WTC11 (cell line): ENCODE data around the gene HDAC6. TPM values are rescaled to one million over a fixed set of nuclear protein-coding genes. Genes with fewer than 3 reads are reported as not detected.

Experiments
- ATAC-seq: fragments of 200-7000 bp; cut with Tn5 transposase; 2 replicates; pipeline ENCODE4 v1.10.0; 2021; ENCODE audit warnings: mild to moderate bottlenecking, moderate library complexity
- CTCF ChIA-PET: fragments of 300-600 bp; sonication (Branson Sonifier 250); formaldehyde crosslinking; loops from one replicate; lab custom pipeline; 2021; ENCODE audit warnings: antibody characterized with exemption; lab: Charles Lee
- POLR2A ChIA-PET: fragments of 350-600 bp; sonication (Branson Sonifier 250); formaldehyde crosslinking; loops from one replicate; lab custom pipeline; 2021; ENCODE audit warnings: antibody characterized with exemption; lab: Charles Lee
- DNase-seq: peaks from one replicate; pipeline ENCODE4 v3.0.0; 2021; ENCODE audit warnings: low spot score
- H3K27ac Mint-ChIP-seq: 2 replicates; pipeline ENCODE4 v1.8.0; 2021; ENCODE audit warnings: mixed read lengths
- H3K27me3 Mint-ChIP-seq: 2 replicates; pipeline ENCODE4 v1.8.0; 2021; ENCODE audit warnings: low read depth, mild to moderate bottlenecking, moderate library complexity, mixed read lengths
- H3K36me3 Mint-ChIP-seq: 2 replicates; pipeline ENCODE4 v1.8.0; 2021; ENCODE audit warnings: mixed read lengths
- H3K4me1 Mint-ChIP-seq: 2 replicates; pipeline ENCODE4 v1.8.0; 2022; ENCODE audit warnings: mixed read lengths
- H3K4me3 Mint-ChIP-seq: 2 replicates; pipeline ENCODE4 v1.8.0; 2021; ENCODE audit warnings: mild to moderate bottlenecking, moderate library complexity, mixed read lengths
- H3K9me3 Mint-ChIP-seq: 2 replicates; pipeline ENCODE4 v1.8.0; 2021; ENCODE audit warnings: mixed read lengths
- ATF3 ChIP-seq: sonication (generic); formaldehyde crosslinking; conservative IDR thresholded peaks from 2 replicates; pipeline ENCODE4 v1.8.1; 2022; ENCODE audit warnings: mild to moderate bottlenecking, missing genetic modification reagents
- ELF4 ChIP-seq: sonication (generic); formaldehyde crosslinking; IDR thresholded peaks from 2 replicates; pipeline ENCODE4 v1.8.1; 2022; ENCODE audit warnings: low read depth, mild to moderate bottlenecking, moderate library complexity, missing genetic modification reagents
- EMX1 ChIP-seq: fragments of 250-450 bp; sonication (Bioruptor Pico); IDR thresholded peaks from 2 replicates; pipeline ENCODE4 v1.8.0; 2021; ENCODE audit warnings: mild to moderate bottlenecking
- HMGA2 ChIP-seq: fragments of 250-450 bp; sonication (Bioruptor Pico); IDR thresholded peaks from 2 replicates; pipeline ENCODE4 v1.4.0; 2021; ENCODE audit warnings: mild to moderate bottlenecking, moderate library complexity
- IRF2 ChIP-seq: sonication (generic); formaldehyde crosslinking; IDR thresholded peaks from 2 replicates; pipeline ENCODE4 v1.8.0; 2022; ENCODE audit warnings: low read depth, missing genetic modification reagents, borderline replicate concordance
- SOX15 ChIP-seq: fragments of 250-450 bp; sonication (Bioruptor Pico); IDR thresholded peaks from 2 replicates; pipeline ENCODE4 v1.9.0; 2021; ENCODE audit warnings: mild to moderate bottlenecking
- TP53 ChIP-seq: sonication (generic); formaldehyde crosslinking; IDR thresholded peaks from 2 replicates; pipeline ENCODE4 v1.8.1; 2023; ENCODE audit warnings: mild to moderate bottlenecking, missing genetic modification reagents
- USF2 ChIP-seq: sonication (generic); formaldehyde crosslinking; IDR thresholded peaks from 2 replicates; pipeline ENCODE4 v1.8.1; 2023; ENCODE audit warnings: mild to moderate bottlenecking, missing genetic modification reagents, moderate library complexity
- ZNF138 ChIP-seq: sonication (generic); formaldehyde crosslinking; conservative IDR thresholded peaks from 2 replicates; pipeline ENCODE4 v1.8.1; 2022; ENCODE audit warnings: mild to moderate bottlenecking, moderate library complexity, missing genetic modification reagents
- ZNF219 ChIP-seq: sonication (generic); formaldehyde crosslinking; IDR thresholded peaks from 2 replicates; pipeline ENCODE4 v1.8.0; 2023; ENCODE audit warnings: missing genetic modification reagents, mild to moderate bottlenecking, borderline replicate concordance
- ZNF423 ChIP-seq: fragments of 250-450 bp; sonication (Bioruptor Pico); IDR thresholded peaks from 2 replicates; pipeline ENCODE4 v2.1.2; 2022; ENCODE audit warnings: mild to moderate bottlenecking, moderate library complexity
- total RNA-seq: library from RNA; stranded (reverse); gene quantifications from 3 replicates; pipeline ENCODE4 v1.2.3, GENCODE V29; 2021
- TF ChIP-seq, protein P1 (sequence below): sonication (generic); formaldehyde crosslinking; IDR thresholded peaks from 2 replicates; pipeline ENCODE4 v1.8.1; 2023; ENCODE audit warnings: mild to moderate bottlenecking, missing genetic modification reagents, borderline replicate concordance
- TF ChIP-seq, protein P2 (sequence below): fragments of 250-450 bp; sonication (Bioruptor Pico); IDR thresholded peaks from 2 replicates; pipeline ENCODE4 v1.9.0; 2021; ENCODE audit warnings: mild to moderate bottlenecking
- TF ChIP-seq, protein P3 (sequence below): sonication (generic); formaldehyde crosslinking; IDR thresholded peaks from 2 replicates; pipeline ENCODE4 v1.8.1; 2023; ENCODE audit warnings: mild to moderate bottlenecking, moderate library complexity, missing genetic modification reagents
- TF ChIP-seq, protein P4 (sequence below): sonication (generic); formaldehyde crosslinking; IDR thresholded peaks from 2 replicates; pipeline ENCODE4 v1.8.1; 2022; ENCODE audit warnings: low read depth, mild to moderate bottlenecking, moderate library complexity, missing genetic modification reagents, borderline replicate concordance

Gene HDAC6
- total RNA-seq, 1 experiment from 2014 or later, result 58.5 TPM

DNA sequence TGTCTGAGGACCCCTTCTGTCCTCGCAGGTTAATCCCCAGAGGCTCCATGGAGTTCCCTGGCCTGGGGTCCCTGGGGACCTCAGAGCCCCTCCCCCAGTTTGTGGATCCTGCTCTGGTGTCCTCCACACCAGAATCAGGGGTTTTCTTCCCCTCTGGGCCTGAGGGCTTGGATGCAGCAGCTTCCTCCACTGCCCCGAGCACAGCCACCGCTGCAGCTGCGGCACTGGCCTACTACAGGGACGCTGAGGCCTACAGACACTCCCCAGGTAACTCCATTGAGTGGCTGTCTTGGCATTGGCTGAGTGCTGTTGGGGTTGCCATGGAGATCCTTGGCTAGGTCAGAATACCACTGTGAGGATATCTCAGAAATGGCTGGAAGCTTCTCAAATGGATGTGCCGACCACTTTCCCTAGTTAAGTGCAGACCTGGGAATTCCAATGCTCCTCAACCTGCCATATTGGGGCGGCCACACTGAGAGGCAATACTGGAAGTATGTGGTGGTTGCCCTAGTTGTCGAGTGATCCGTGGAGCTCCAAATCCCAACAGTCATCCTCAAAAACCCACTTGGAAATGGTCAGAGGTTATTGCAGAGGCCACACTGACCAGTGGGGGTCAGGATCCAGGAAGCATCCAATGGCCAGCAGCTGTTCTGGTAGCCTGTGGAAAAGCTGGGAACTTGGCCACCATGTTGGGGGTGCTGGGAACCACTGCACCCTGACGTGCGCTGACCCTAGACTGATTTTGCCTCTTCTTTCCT, 10.6 kb upstream of the HDAC6 start (continued):
- TF ChIP-seq USF2 (CRISPR knock-in tag) (no peak), SOX15 (CRISPR knock-in tag) (no peak), ELF4 (CRISPR knock-in tag) (no peak)
- TF ChIP-seq, protein P1, sequence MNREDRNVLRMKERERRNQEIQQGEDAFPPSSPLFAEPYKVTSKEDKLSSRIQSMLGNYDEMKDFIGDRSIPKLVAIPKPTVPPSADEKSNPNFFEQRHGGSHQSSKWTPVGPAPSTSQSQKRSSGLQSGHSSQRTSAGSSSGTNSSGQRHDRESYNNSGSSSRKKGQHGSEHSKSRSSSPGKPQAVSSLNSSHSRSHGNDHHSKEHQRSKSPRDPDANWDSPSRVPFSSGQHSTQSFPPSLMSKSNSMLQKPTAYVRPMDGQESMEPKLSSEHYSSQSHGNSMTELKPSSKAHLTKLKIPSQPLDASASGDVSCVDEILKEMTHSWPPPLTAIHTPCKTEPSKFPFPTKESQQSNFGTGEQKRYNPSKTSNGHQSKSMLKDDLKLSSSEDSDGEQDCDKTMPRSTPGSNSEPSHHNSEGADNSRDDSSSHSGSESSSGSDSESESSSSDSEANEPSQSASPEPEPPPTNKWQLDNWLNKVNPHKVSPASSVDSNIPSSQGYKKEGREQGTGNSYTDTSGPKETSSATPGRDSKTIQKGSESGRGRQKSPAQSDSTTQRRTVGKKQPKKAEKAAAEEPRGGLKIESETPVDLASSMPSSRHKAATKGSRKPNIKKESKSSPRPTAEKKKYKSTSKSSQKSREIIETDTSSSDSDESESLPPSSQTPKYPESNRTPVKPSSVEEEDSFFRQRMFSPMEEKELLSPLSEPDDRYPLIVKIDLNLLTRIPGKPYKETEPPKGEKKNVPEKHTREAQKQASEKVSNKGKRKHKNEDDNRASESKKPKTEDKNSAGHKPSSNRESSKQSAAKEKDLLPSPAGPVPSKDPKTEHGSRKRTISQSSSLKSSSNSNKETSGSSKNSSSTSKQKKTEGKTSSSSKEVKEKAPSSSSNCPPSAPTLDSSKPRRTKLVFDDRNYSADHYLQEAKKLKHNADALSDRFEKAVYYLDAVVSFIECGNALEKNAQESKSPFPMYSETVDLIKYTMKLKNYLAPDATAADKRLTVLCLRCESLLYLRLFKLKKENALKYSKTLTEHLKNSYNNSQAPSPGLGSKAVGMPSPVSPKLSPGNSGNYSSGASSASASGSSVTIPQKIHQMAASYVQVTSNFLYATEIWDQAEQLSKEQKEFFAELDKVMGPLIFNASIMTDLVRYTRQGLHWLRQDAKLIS, result no peak

- ATAC-seq (no peak), DNase-seq (no peak)
- no peak for TF ChIP-seq ZNF138 (CRISPR knock-in tag)
- TF ChIP-seq, protein P2, sequence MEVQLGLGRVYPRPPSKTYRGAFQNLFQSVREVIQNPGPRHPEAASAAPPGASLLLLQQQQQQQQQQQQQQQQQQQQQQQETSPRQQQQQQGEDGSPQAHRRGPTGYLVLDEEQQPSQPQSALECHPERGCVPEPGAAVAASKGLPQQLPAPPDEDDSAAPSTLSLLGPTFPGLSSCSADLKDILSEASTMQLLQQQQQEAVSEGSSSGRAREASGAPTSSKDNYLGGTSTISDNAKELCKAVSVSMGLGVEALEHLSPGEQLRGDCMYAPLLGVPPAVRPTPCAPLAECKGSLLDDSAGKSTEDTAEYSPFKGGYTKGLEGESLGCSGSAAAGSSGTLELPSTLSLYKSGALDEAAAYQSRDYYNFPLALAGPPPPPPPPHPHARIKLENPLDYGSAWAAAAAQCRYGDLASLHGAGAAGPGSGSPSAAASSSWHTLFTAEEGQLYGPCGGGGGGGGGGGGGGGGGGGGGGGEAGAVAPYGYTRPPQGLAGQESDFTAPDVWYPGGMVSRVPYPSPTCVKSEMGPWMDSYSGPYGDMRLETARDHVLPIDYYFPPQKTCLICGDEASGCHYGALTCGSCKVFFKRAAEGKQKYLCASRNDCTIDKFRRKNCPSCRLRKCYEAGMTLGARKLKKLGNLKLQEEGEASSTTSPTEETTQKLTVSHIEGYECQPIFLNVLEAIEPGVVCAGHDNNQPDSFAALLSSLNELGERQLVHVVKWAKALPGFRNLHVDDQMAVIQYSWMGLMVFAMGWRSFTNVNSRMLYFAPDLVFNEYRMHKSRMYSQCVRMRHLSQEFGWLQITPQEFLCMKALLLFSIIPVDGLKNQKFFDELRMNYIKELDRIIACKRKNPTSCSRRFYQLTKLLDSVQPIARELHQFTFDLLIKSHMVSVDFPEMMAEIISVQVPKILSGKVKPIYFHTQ (CRISPR knock-in tag), result no peak
- no peak for TF ChIP-seq HMGA2 (CRISPR knock-in tag)
- TF ChIP-seq, protein P3, sequence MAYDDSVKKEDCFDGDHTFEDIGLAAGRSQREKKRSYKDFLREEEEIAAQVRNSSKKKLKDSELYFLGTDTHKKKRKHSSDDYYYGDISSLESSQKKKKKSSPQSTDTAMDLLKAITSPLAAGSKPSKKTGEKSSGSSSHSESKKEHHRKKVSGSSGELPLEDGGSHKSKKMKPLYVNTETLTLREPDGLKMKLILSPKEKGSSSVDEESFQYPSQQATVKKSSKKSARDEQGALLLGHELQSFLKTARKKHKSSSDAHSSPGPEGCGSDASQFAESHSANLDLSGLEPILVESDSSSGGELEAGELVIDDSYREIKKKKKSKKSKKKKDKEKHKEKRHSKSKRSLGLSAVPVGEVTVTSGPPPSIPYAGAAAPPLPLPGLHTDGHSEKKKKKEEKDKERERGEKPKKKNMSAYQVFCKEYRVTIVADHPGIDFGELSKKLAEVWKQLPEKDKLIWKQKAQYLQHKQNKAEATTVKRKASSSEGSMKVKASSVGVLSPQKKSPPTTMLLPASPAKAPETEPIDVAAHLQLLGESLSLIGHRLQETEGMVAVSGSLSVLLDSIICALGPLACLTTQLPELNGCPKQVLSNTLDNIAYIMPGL (CRISPR knock-in tag), result no peak
- no peak for TF ChIP-seq TP53
- no peak for TF ChIP-seq EMX1 (CRISPR knock-in tag)
- TF ChIP-seq, protein P4, sequence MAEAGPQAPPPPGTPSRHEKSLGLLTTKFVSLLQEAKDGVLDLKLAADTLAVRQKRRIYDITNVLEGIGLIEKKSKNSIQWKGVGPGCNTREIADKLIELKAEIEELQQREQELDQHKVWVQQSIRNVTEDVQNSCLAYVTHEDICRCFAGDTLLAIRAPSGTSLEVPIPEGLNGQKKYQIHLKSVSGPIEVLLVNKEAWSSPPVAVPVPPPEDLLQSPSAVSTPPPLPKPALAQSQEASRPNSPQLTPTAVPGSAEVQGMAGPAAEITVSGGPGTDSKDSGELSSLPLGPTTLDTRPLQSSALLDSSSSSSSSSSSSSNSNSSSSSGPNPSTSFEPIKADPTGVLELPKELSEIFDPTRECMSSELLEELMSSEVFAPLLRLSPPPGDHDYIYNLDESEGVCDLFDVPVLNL, result no peak
- TF ChIP-seq ZNF219 (CRISPR knock-in tag), result no peak
- no peak for TF ChIP-seq ATF3
- no peak for TF ChIP-seq USF2 (CRISPR knock-in tag)
- no peak for TF ChIP-seq ZNF423 (CRISPR knock-in tag)
- no peak for TF ChIP-seq IRF2 (CRISPR knock-in tag)
- POLR2A ChIA-PET, result no interaction called here
- no peak overlapping the region for H3K27ac Mint-ChIP-seq
- H3K9me3 Mint-ChIP-seq, result no peaks in the 10 kb centered on the region
- CTCF ChIA-PET, result no interaction called here
- H3K27me3 Mint-ChIP-seq, result peaks cover 10% of the 10 kb centered on the region
- no peaks in the 10 kb centered on the region for H3K4me1 Mint-ChIP-seq
- H3K4me3 Mint-ChIP-seq, result no peak overlapping the region
- no peaks in the 10 kb centered on the region for H3K36me3 Mint-ChIP-seq
Observed at GRCh38 chrX:48792219-48792618, 9.6 kb upstream of the HDAC6 start.
